KBM-7 (cell line): ENCODE data around the gene AFAP1L2.
"Not testable (repeated sequence)": the region's sequence is repeated elsewhere in the genome, so short reads cannot be mapped to it uniquely, and the experiment has no call there.

ENCODE experiments used
- DNase-seq: peaks from one replicate; pipeline ENCODE4 v3.0.0-alpha.2; 2015
- in situ Hi-C: fragments of 300-500 bp; cut with MboI; formaldehyde crosslinking; loops from 2 replicates; pipeline ENCODE4 v1.14.3; 2020; ENCODE audit warnings: low sequenced_read_pairs, low pct_unique_long_range_greater_than_20kb, mixed read lengths

AFAP1L2 gene

GRCh38 chr10:114367351-114368056 is 36.8 kb downstream of the AFAP1L2 start:
- in situ Hi-C loops, result no loop called here
- no peak for DNase-seq

- no peak for DNase-seq
- in situ Hi-C loops, result no loop called here
These were observed 39.6 kb downstream of the AFAP1L2 start for GRCh38 chr10:114364726-114365125.

- in situ Hi-C loops, result no loop called here
- no peak for DNase-seq
These were observed 40.4 kb downstream of the AFAP1L2 start for GRCh38 chr10:114363745-114364454.

GRCh38 chr10:114362826-114363355 is 41.4 kb downstream of the AFAP1L2 start:
- DNase-seq, result no peak
- in situ Hi-C loops, result no loop called here

GRCh38 chr10:114359953-114360345 is 44.4 kb downstream of the AFAP1L2 start:
- in situ Hi-C loops, result no loop called here
- DNase-seq, result no peak

- in situ Hi-C loops, result no loop called here
- DNase-seq, result no peak
These were observed 45.0 kb downstream of the AFAP1L2 start for GRCh38 chr10:114359041-114359952.

- DNase-seq, result no peak
- in situ Hi-C loops, result no loop called here
These were observed 46.7 kb downstream of the AFAP1L2 start for GRCh38 chr10:114357515-114357996.

- DNase-seq, result no peak
- in situ Hi-C loops, result no loop called here
These were observed 47.4 kb downstream of the AFAP1L2 start for GRCh38 chr10:114356751-114357514.

GRCh38 chr10:114356126-114356525 is 48.2 kb downstream of the AFAP1L2 start:
- in situ Hi-C loops, result no loop called here
- DNase-seq, result no peak

- in situ Hi-C loops, result no loop called here
These were observed 50.9 kb downstream of the AFAP1L2 start for GRCh38 chr10:114353383-114353782.

GRCh38 chr10:114352653-114353298 is 51.5 kb downstream of the AFAP1L2 start:
- DNase-seq, result no peak
- in situ Hi-C loops, result no loop called here

More at GRCh38 chr10:114353383-114353782, 50.9 kb downstream of the AFAP1L2 start:
- DNase-seq, result no peak

- in situ Hi-C loops, result no loop called here
- no peak for DNase-seq
These were observed 53.6 kb downstream of the AFAP1L2 start for GRCh38 chr10:114350751-114351150.

- in situ Hi-C loops, result no loop called here
- DNase-seq, result no peak
These were observed 54.6 kb downstream of the AFAP1L2 start for GRCh38 chr10:114349522-114350215.

- in situ Hi-C loops, DNase-seq: not testable (repeated sequence)
These were observed 55.2 kb downstream of the AFAP1L2 start for GRCh38 chr10:114349071-114349470.

- in situ Hi-C loops, result no loop called here
These were observed 56.5 kb downstream of the AFAP1L2 start for GRCh38 chr10:114347791-114348190.

GRCh38 chr10:114347241-114347640 is 57.1 kb downstream of the AFAP1L2 start:
- no peak for DNase-seq
- in situ Hi-C loops, result no loop called here

More at GRCh38 chr10:114347791-114348190, 56.5 kb downstream of the AFAP1L2 start:
- DNase-seq, result peak; percentile 92

- peak; percentile 85 for DNase-seq
- in situ Hi-C loops, result no loop called here
These were observed 57.9 kb downstream of the AFAP1L2 start for GRCh38 chr10:114346176-114347031.
